HG03457 (cell line): Measurements from ENCODE around the gene POLR3H.

Experiments used
- ATAC-seq: cut with Tn5 transposase; IDR thresholded peaks from one replicate; pipeline ENCODE4 v1.9.1; 2021; ENCODE audit warnings: moderate number of reproducible peaks; ENCODE audit not compliant: unreplicated experiment

The POLR3H gene

GRCh38 chr22:41488076-41488475, 56.2 kb downstream of the POLR3H start:
- no peak for ATAC-seq

DNA sequence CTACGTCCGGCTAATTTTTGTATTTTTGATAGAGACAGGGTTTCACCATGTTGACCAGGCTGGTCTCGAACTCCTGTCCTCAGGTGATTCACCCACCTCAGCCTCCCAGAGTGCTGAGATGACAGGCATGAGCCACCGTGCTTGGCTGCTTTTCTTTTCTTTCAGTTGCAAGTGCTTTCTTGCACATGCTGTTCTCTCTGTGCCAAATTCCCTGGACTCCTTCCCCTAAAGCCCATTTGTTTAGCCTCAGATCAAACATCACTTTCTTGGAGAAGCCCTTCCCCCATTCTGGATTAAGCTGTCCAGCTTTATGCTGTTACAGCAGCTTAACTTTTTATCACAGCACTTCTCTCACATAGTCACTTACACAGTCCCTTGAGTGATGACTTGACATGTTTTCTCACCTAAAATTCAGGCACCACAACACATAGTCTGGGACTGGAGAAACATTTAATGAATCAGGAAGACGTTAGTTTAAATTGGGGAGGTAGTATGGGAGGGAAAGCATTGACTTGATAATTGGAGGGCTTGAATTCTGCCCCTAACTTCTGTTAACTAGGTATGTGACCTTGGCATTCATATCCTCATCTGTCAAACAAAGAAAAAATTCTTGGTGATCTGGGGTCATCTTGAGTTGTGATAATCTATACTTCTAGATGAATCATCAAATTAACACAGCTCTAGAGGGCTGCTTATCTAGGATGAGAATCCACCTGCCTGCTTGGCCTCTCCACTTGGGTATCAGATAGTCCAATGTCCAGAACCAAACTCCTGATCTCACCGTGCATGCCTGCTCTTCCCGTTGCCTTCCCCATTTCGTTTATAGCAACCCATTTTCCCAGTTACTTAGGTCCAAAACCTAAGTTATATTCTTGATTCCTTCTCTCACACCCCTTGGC, 57.0 kb downstream of the POLR3H start:
- ATAC-seq: no peak

- no peak for ATAC-seq
Observed at GRCh38 chr22:41485033-41485432, 59.2 kb downstream of the POLR3H start.

DNA sequence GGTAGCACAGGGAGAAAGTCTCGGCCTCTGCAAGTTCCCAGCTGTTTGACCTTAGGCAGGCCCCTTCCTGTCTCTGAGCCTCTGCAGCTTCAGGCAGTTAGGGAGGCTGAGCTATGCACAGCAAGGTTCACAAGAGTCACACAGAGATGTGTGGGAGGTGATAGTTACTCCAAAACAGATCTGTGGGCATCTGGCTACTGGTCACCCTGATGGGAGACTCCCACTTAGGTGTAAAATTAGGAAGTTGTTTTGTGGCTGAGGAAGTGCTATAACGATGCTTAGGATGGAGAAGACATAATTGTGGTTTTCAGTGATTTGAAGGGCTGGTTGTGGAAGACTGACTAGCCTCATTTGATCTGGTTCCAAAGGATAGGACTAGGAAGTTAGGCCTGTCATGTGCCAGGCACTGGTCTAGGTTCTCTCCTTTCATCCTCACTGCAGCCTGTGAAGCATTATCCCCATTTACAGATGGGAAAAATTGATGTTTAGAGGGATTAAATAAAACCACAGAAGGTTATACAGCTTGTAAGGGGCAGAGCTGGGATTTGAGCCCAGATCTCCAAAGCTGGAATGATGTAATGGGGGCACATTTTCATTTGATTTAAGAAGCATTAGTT, 61.8 kb downstream of the POLR3H start:
- no peak for ATAC-seq

- no peak for ATAC-seq
Observed at GRCh38 chr22:41481925-41482318, 62.3 kb downstream of the POLR3H start.

DNA sequence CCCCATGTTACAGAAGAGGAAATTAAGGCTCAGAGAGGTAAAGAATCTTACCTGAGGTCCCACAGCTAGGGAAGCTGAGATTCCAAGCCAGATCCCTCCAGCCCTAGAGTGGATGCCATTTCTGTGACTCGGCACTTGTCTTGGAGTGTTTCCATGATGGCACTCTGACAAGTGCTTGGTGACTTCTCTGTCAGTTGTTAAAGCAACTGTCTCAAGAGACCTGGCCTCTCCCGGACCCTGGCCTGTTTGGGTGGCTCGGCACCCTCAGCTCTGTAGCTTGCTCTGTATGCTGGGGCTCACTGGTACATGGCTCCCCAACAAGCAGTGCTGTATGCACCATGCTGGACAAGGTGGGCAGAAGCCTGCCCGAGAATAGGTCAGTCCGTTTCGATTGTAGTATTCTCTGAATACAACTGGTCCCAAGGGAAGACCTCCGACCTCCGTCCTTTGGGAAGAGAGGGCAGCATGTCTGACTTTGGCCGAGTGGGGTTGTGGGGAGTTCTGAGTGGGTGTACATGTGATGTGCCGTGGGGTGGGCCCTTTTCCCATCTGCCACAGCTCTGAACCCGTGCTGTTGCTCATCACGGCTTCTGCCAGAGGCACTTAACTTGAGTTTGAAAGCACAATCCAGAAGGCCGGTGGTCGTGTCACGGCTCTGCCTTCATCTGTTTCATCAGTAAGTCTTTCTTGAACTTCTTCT, 63.0 kb downstream of the POLR3H start:
- no peak for ATAC-seq

DNA sequence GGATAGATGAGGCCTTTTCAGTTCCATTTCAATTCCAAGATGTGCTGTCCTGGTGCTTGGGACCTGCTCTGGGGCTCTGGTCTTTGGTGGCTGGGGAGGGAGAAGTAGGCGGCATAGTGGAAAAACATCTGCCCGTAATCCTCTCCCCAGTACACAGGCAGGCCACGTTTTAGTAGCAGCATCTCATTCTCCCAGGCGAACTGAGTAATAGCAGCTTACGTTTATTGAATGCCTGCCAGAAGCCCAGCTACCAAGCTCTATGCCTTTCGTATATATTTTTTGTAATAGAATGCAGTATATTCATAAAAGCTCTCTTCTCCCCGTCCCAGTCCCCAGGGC, 63.9 kb downstream of the POLR3H start:
- ATAC-seq: no peak

- ATAC-seq: no peak
Observed at GRCh38 chr22:41479671-41480396, 64.4 kb downstream of the POLR3H start.

DNA sequence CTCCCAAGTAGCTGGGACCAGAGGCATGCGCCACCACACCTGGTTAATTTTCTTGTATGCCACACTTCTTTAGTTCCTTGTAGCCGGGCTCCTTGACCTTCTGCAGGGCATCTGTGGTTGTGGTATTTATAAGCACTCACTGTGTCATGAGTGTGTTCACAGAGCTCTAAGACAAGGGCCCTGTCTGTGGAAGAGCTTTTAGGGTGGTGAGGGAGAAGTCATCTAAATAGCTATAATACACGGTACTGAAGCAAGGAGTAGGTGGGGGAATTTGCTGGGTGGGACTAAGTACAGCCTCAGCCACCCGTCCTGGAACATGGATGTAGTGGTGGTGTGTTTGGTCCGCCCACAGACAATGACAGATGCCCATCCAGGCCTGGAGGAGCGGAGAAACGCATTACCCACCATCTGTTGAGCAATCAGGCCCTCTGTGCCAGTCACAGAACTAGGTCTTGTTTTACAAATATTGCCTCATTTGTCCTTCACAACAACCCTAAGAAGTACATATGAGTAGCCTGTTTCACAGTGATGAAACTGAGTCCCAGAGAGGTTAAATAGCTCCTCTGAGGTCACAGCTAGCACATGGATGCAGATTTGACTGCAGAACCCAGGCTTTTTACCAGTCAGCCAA, 65.3 kb downstream of the POLR3H start:
- no peak for ATAC-seq

DNA sequence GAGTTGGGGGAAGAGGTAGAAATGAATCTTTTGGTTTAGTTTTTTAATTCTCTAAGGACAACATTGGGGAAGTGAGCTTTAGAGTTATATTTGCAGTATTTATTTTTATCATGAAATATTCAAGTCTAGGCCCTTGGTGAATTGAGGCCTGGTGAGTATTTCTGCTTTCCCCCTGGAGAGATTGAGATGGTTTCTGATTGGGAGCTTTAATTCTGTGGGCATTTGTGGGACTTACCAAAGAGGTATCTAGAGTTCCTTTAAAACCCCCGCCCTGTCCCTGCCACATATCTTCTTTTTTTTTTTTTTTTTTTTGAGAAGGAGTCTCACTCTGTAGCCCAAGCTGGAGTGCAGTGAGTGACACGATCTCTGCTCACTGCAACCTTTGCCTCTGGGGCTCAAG, 65.8 kb downstream of the POLR3H start:
- no peak for ATAC-seq
